ENCODE results near the gene ARHGAP18.

GRCh38 chr6:129708496-129709195 lies 1.3 kb downstream of the ARHGAP18 start:
- TF ChIP-seq, protein P1, sequence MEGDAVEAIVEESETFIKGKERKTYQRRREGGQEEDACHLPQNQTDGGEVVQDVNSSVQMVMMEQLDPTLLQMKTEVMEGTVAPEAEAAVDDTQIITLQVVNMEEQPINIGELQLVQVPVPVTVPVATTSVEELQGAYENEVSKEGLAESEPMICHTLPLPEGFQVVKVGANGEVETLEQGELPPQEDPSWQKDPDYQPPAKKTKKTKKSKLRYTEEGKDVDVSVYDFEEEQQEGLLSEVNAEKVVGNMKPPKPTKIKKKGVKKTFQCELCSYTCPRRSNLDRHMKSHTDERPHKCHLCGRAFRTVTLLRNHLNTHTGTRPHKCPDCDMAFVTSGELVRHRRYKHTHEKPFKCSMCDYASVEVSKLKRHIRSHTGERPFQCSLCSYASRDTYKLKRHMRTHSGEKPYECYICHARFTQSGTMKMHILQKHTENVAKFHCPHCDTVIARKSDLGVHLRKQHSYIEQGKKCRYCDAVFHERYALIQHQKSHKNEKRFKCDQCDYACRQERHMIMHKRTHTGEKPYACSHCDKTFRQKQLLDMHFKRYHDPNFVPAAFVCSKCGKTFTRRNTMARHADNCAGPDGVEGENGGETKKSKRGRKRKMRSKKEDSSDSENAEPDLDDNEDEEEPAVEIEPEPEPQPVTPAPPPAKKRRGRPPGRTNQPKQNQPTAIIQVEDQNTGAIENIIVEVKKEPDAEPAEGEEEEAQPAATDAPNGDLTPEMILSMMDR (IDR thresholded peaks at IDR 0.05; ENCODE audit: low read depth, low read length, poor library complexity, severe bottlenecking) = no peak
- no peak for TF ChIP-seq EZH2phosphoT487 (IDR thresholded peaks at IDR 0.05; ENCODE audit: borderline replicate concordance, low read length)
